GM23338 (cell line): ENCODE results near the gene BMPR1B. TPM values are rescaled to one million over a fixed set of nuclear protein-coding genes. Genes with fewer than 3 reads are reported as not detected.
A peak's percentile ranks its signal among the peaks of the same experiment; 100 is the strongest.

Experiments used
- ATAC-seq: fragments of 200-7000 bp; cut with Tn5 transposase; 3 replicates; pipeline ENCODE4 v1.9.1; 2020
- DNase-seq: peaks from one replicate; pipeline ENCODE4 v3.0.0-alpha.2; 2015; ENCODE audit warnings: low spot score
- H2AFZ ChIP-seq: fragments of 200-600 bp; sonication (generic); 2 replicates; pipeline ENCODE4 v1.8.0; 2016; ENCODE audit warnings: antibody characterized with exemption, mild to moderate bottlenecking, moderate library complexity
- H3F3A ChIP-seq: fragments of 200-600 bp; sonication (generic); replicated peaks from 2 replicates; pipeline ENCODE4 v1.8.0; 2017; ENCODE audit warnings: antibody characterized with exemption, mixed run types, low read depth
- H3K27ac ChIP-seq: fragments of 200-600 bp; sonication (generic); 2 replicates; pipeline ENCODE4 v1.6.1; 2016; ENCODE audit warnings: low read depth
- H3K27me3 ChIP-seq: fragments of 200-600 bp; sonication (generic); 2 replicates; pipeline ENCODE4 v1.8.0; 2016; ENCODE audit warnings: mild to moderate bottlenecking, mixed run types, moderate library complexity; ENCODE audit not compliant: insufficient read depth
- H3K36me3 ChIP-seq: fragments of 200-600 bp; sonication (generic); 2 replicates; pipeline ENCODE4 v1.8.0; 2016; ENCODE audit warnings: mild to moderate bottlenecking; ENCODE audit not compliant: insufficient read depth
- H3K4me1 ChIP-seq: fragments of 200-600 bp; sonication (generic); 2 replicates; pipeline ENCODE4 v1.8.0; 2016; ENCODE audit warnings: mild to moderate bottlenecking, moderate library complexity; ENCODE audit not compliant: insufficient read depth
- H3K4me2 ChIP-seq: fragments of 200-600 bp; sonication (generic); 2 replicates; pipeline ENCODE4 v1.7.1; 2017; ENCODE audit warnings: mixed run types
- H3K4me3 ChIP-seq: fragments of 200-600 bp; sonication (generic); 2 replicates; pipeline ENCODE4 v1.6.1; 2016; ENCODE audit warnings: mixed run types
- H3K79me2 ChIP-seq: fragments of 200-600 bp; sonication (generic); replicated peaks from 2 replicates; pipeline ENCODE4 v1.8.0; 2017; ENCODE audit warnings: mild to moderate bottlenecking; ENCODE audit not compliant: insufficient read depth
- H3K9me2 ChIP-seq: fragments of 200-600 bp; sonication (generic); 2 replicates; pipeline ENCODE4 v1.8.0; 2017; ENCODE audit not compliant: insufficient read depth
- H4K20me1 ChIP-seq: fragments of 200-600 bp; sonication (generic); replicated peaks from 2 replicates; pipeline ENCODE4 v1.8.0; 2017; ENCODE audit warnings: mild to moderate bottlenecking; ENCODE audit not compliant: insufficient read depth
- H3K27ac Mint-ChIP-seq: 2 replicates; pipeline ENCODE4 v1.8.0; 2020; ENCODE audit warnings: inconsistent platforms, mild to moderate bottlenecking, moderate library complexity, mixed read lengths
- H3K27me3 Mint-ChIP-seq: 3 replicates; pipeline ENCODE4 v1.8.0; 2022; ENCODE audit warnings: low read depth, mild to moderate bottlenecking, moderate library complexity, mixed read lengths, inconsistent platforms; ENCODE audit not compliant: insufficient read depth, poor library complexity
- H3K36me3 Mint-ChIP-seq: 3 replicates; pipeline ENCODE4 v1.8.0; 2021; ENCODE audit warnings: low read depth, mild to moderate bottlenecking, inconsistent platforms, moderate library complexity, mixed read lengths
- H3K4me1 Mint-ChIP-seq: 3 replicates; pipeline ENCODE4 v1.8.0; 2020; ENCODE audit warnings: mild to moderate bottlenecking, inconsistent platforms, mixed read lengths
- H3K4me3 Mint-ChIP-seq: 3 replicates; pipeline ENCODE4 v1.8.0; 2021; ENCODE audit warnings: moderate library complexity, mild to moderate bottlenecking, inconsistent platforms, mixed read lengths
- H3K9me3 Mint-ChIP-seq: 3 replicates; pipeline ENCODE4 v1.8.0; 2020; ENCODE audit warnings: moderate library complexity, mild to moderate bottlenecking, inconsistent platforms, mixed read lengths
- CTCF ChIP-seq, 2 experiments: fragments of 200-600 bp in 1 of 2; sonication (generic) in 1 of 2; conservative IDR thresholded peaks; 2 replicates each; pipeline versions ENCODE4 v1.5.1 to v1.6.1; 2016 to 2017; ENCODE audit warnings: antibody characterized with exemption in 2 of 2, low read depth in 2 of 2, mild to moderate bottlenecking in 2 of 2, moderate library complexity in 1 of 2
- EZH2 ChIP-seq: fragments of 200-600 bp; sonication (generic); IDR thresholded peaks from one replicate; pipeline ENCODE4 v1.8.0; 2017; ENCODE audit warnings: antibody characterized with exemption, mild to moderate bottlenecking, low read depth; ENCODE audit not compliant: unreplicated experiment
- ZNF462 ChIP-seq: fragments of 250-450 bp; sonication (Bioruptor Pico); IDR thresholded peaks from 2 replicates; pipeline ENCODE4 v1.5.0; 2020; ENCODE audit warnings: mild to moderate bottlenecking, moderate library complexity
- polyA plus RNA-seq: library from polyadenylated mRNA; unstranded; fragments of >200 nt; fragmentation: Nextera tagmentation; extraction: Ambion mirVana; gene quantifications from 2 replicates; pipeline ENCODE4 v1.2.1, GENCODE V29; 2016
- total RNA-seq: library from RNA; depleted of rRNA; stranded (reverse); fragments of >200 nt; shearing (Covaris generic); gene quantifications from 2 replicates; pipeline ENCODE4 v1.2.3, GENCODE V29; 2014

Gene BMPR1B
- total and polyA plus RNA-seq, 2 experiments from 2014 or later: 0.48 to 1.0 TPM

- no peak overlapping the region for H3K4me3 Mint-ChIP-seq
- Histone ChIP-seq H3K27me3 (no peaks in the 10 kb centered on the region), H3K79me2 (no peaks in the 10 kb centered on the region), H4K20me1 (no peaks in the 10 kb centered on the region), H3K36me3 (no peaks in the 10 kb centered on the region), H3K4me3 (no peak overlapping the region), H3F3A (no peaks in the 10 kb centered on the region), H3K4me1 (no peaks in the 10 kb centered on the region), H3K27ac (no peak overlapping the region), H3K9me2 (no peaks in the 10 kb centered on the region), H2AFZ (no peak overlapping the region), H3K4me2 (no peak overlapping the region)
- H3K27ac Mint-ChIP-seq: no peak overlapping the region
- no peaks in the 10 kb centered on the region for H3K27me3 Mint-ChIP-seq
- TF ChIP-seq CTCF (conservative IDR thresholded peaks at IDR 0.05; ENCODE audit: low read depth in 2 of 2) (peak; percentile 13 to 70; a peak in 3 of 4 replicates), EZH2 (no peak), ZNF462 (CRISPR knock-in tag) (no peak)
- H3K4me1 Mint-ChIP-seq: no peaks in the 10 kb centered on the region
- no peaks in the 10 kb centered on the region; the same call in 2 of the 3 replicates for H3K36me3 Mint-ChIP-seq
- no peak for DNase-seq
- ATAC-seq: no peak
- H3K9me3 Mint-ChIP-seq: peaks cover 5% of the 10 kb centered on the region; the same call in 1 of the 3 replicates
These were observed 410.1 kb downstream of the BMPR1B start for GRCh38 chr4:95167805-95168204.

- H3K36me3 Mint-ChIP-seq: no peaks in the 10 kb centered on the region; the same call in 2 of the 3 replicates
- Histone ChIP-seq H3K9me2 (no peaks in the 10 kb centered on the region), H3K4me1 (no peaks in the 10 kb centered on the region), H3K4me3 (no peak overlapping the region), H3K4me2 (no peak overlapping the region), H4K20me1 (no peaks in the 10 kb centered on the region), H3F3A (no peaks in the 10 kb centered on the region), H3K79me2 (no peaks in the 10 kb centered on the region), H2AFZ (no peak overlapping the region), H3K27me3 (no peaks in the 10 kb centered on the region), H3K27ac (no peak overlapping the region), H3K36me3 (no peaks in the 10 kb centered on the region)
- H3K4me1 Mint-ChIP-seq: no peaks in the 10 kb centered on the region
- no peak overlapping the region for H3K27ac Mint-ChIP-seq
- ATAC-seq: no peak
- peaks cover 5% of the 10 kb centered on the region; the same call in 1 of the 3 replicates for H3K9me3 Mint-ChIP-seq
- no peak overlapping the region for H3K4me3 Mint-ChIP-seq
- no peaks in the 10 kb centered on the region for H3K27me3 Mint-ChIP-seq
- DNase-seq: no peak
- TF ChIP-seq CTCF (conservative IDR thresholded peaks at IDR 0.05; ENCODE audit: low read depth in 2 of 2) (no peak), EZH2 (no peak)
These were observed 412.4 kb downstream of the BMPR1B start for GRCh38 chr4:95170176-95170575.
